CD14-positive monocyte (primary cell): ENCODE data around the gene MEI1. TPM values are rescaled to one million over a fixed set of nuclear protein-coding genes. Genes with fewer than 3 reads are reported as not detected.
"Not testable (repeated sequence)": the region's sequence is repeated elsewhere in the genome, so short reads cannot be mapped to it uniquely, and the experiment has no call there.

Experiments
- DNase-seq, 3 donors: peaks; one replicate each; pipeline ENCODE4 v3.0.0-alpha.2; 2011 to 2022
- H2AFZ ChIP-seq: 2 replicates; pipeline ENCODE4 v1.6.0; 2012; ENCODE audit warnings: mild to moderate bottlenecking, low read depth, low read length, inconsistent platforms; ENCODE audit not compliant: insufficient read depth, poor library complexity, severe bottlenecking
- H3K27ac ChIP-seq, 2 donors: 1 replicate in 1 of 2; 2 replicates in 1 of 2; pipeline ENCODE4 v1.5.1; 2012 to 2013; ENCODE audit warnings: low read length in 2 of 2, control low read depth in 1 of 2, inconsistent platforms in 1 of 2, low read depth in 1 of 2, mild to moderate bottlenecking in 1 of 2
- H3K27me3 ChIP-seq, 2 donors: one replicate each; pipeline versions ENCODE4 v1.6.0 to v1.6.1; 2011 to 2013; ENCODE audit warnings: low read length in 2 of 2; ENCODE audit not compliant: control insufficient read depth in 2 of 2, insufficient read depth in 2 of 2
- H3K36me3 ChIP-seq, 2 donors: replicated peaks in 1 of 2; 1 replicate in 1 of 2; 2 replicates in 1 of 2; pipeline versions ENCODE4 v1.5.1 to v1.6.1; 2012 to 2013; ENCODE audit warnings: low read length in 2 of 2, control low read depth in 1 of 2, inconsistent platforms in 1 of 2, mild to moderate bottlenecking in 1 of 2; ENCODE audit not compliant: insufficient read depth in 2 of 2, control insufficient read depth in 1 of 2
- H3K4me1 ChIP-seq, 2 donors: 1 replicate in 1 of 2; 2 replicates in 1 of 2; pipeline versions ENCODE4 v1.5.1 to v1.6.1; 2012 to 2013; ENCODE audit warnings: low read length in 2 of 2, control low read depth in 1 of 2, inconsistent platforms in 1 of 2, mild to moderate bottlenecking in 1 of 2, moderate library complexity in 1 of 2; ENCODE audit not compliant: insufficient read depth in 2 of 2, control insufficient read depth in 1 of 2
- H3K4me2 ChIP-seq: replicated peaks from 2 replicates; pipeline ENCODE3; 2012; ENCODE audit warnings: low read length, moderate library complexity, mild to moderate bottlenecking; ENCODE audit not compliant: poor library complexity, severe bottlenecking; ENCODE audit errors: extremely low read depth
- H3K4me3 ChIP-seq, 3 experiments: fragments of 200-600 bp in 1 of 3; sonication (generic) in 1 of 3; replicated peaks in 1 of 3; 1 replicate in 2 of 3; 2 replicates in 1 of 3; pipeline ENCODE4 v1.5.1; 2011 to 2013; ENCODE audit warnings: low read length in 3 of 3, mild to moderate bottlenecking in 3 of 3, control low read depth in 2 of 3, low read depth in 2 of 3, inconsistent platforms in 1 of 3, moderate library complexity in 1 of 3
- H3K79me2 ChIP-seq: 2 replicates; pipeline ENCODE4 v1.6.0; 2012; ENCODE audit warnings: mild to moderate bottlenecking, control low read depth, inconsistent platforms, low read length, moderate library complexity; ENCODE audit not compliant: insufficient read depth
- H3K9ac ChIP-seq: 2 replicates; pipeline ENCODE4 v1.6.0; 2017; ENCODE audit warnings: low read length, mild to moderate bottlenecking; ENCODE audit not compliant: insufficient read depth, poor library complexity, severe bottlenecking
- H3K9me3 ChIP-seq, 2 donors: replicated peaks in 1 of 2; 1 replicate in 1 of 2; 2 replicates in 1 of 2; pipeline versions ENCODE4 v1.5.1 to v1.6.1; 2012 to 2013; ENCODE audit warnings: low read length in 2 of 2, control low read depth in 1 of 2; ENCODE audit not compliant: control insufficient read depth in 1 of 2, insufficient read depth in 1 of 2
- H4K20me1 ChIP-seq: 2 replicates; pipeline ENCODE4 v1.6.0; 2012; ENCODE audit warnings: mild to moderate bottlenecking, low read length, control low read depth, moderate library complexity; ENCODE audit not compliant: insufficient read depth
- H3K27ac Mint-ChIP-seq, 7 donors: one replicate each; pipeline ENCODE4 v1.8.0; 2020; ENCODE audit warnings: mild to moderate bottlenecking in 7 of 7, mixed read lengths in 7 of 7, moderate library complexity in 6 of 7, inconsistent platforms in 2 of 7
- H3K27me3 Mint-ChIP-seq, 3 donors: one replicate each; pipeline ENCODE4 v1.8.0; 2021 to 2022; ENCODE audit warnings: low read depth in 3 of 3, mild to moderate bottlenecking in 3 of 3, mixed read lengths in 3 of 3, moderate library complexity in 3 of 3, inconsistent platforms in 1 of 3
- H3K36me3 Mint-ChIP-seq, 2 donors: one replicate each; pipeline ENCODE4 v1.8.0; 2020; ENCODE audit warnings: mixed read lengths in 2 of 2, inconsistent platforms in 1 of 2, mild to moderate bottlenecking in 1 of 2
- H3K4me1 Mint-ChIP-seq: one replicate; pipeline ENCODE4 v1.8.0; 2020; ENCODE audit warnings: mild to moderate bottlenecking, mixed read lengths
- H3K4me3 Mint-ChIP-seq, 2 donors: one replicate each; pipeline ENCODE4 v1.8.0; 2020; ENCODE audit warnings: mild to moderate bottlenecking in 2 of 2, mixed read lengths in 2 of 2, moderate library complexity in 1 of 2
- H3K9me3 Mint-ChIP-seq, 7 donors: one replicate each; pipeline ENCODE4 v1.8.0; 2020 to 2022; ENCODE audit warnings: mixed read lengths in 7 of 7, mild to moderate bottlenecking in 6 of 7, moderate library complexity in 6 of 7, inconsistent platforms in 2 of 7
- WGBS: methylation state at CpG from one replicate; pipeline ENCODE4 v1.1.5; 2013; ENCODE audit warnings: missing lambda C conversion rate; ENCODE audit not compliant: insufficient coverage; 5-methylcytosine and 5-hydroxymethylcytosine counted together
- intact Hi-C, 2 donors: fragments of 100-400 bp; cut with micrococcal nuclease; formaldehyde crosslinking; loops; one replicate each; pipeline versions ENCODE4 v1.15.0 to v1.15.1; 2023
- polyA plus RNA-seq, 3 donors: library from polyadenylated mRNA; depleted of rRNA in 1 of 3; unstranded in 2 of 3; stranded (reverse) in 1 of 3; fragments of 300-500 nt in 2 of 3; fragments of >200 nt in 1 of 3; fragmentation: Illumina TruSeq in 2 of 3; gene quantifications; 1 replicate in 2 of 3; 2 replicates in 1 of 3; pipeline ENCODE4 v1.2.3, GENCODE V29; 2012 to 2021
- TF ChIP-seq, protein P1 (sequence below): fragments of 200-600 bp; IDR thresholded peaks from one replicate; pipeline ENCODE4 v1.8.0; 2022; ENCODE audit warnings: antibody characterized with exemption, mild to moderate bottlenecking

MEI1 gene
- polyA plus RNA-seq, 3 donors, result 12.3 to 40.0 (median 37.0) TPM

DNA sequence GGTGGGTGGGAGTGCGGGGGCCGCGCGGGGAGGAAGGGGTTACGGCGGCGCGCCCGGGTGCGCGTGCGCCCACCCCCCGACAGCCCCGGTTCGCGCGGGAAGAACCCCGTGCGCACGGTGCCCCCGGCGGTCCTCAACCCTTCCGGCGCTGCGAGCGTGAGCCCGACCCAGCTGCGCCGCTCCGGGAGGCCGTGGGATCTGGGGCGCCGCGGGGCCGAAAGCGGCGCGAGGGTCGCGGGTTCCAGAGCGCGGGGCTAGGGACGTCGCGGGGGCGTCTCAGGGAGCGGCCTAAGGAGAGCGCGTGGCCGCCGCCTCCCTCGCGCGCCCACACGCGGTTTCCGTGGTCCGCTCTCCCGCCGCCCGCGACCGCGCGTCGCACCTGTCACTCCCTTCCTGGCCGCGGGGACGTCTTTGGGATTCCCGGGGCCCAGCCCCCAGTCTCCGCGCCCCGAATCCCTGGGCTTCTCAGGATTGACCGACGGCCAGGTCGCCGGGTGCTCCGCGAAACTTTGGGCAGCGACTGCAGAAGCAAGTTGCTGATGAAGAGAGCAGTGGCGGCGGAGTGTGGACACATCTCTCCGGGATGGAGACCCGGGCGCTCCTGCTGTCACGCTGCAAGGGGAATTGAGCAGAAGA, 134.2 kb downstream of the MEI1 start:
- Histone ChIP-seq H3K36me3 (peaks cover 12 to 23% of the 10 kb centered on the region in 2 donors), H4K20me1 (peaks cover 27% of the 10 kb centered on the region), H3K79me2 (peaks cover 48% of the 10 kb centered on the region), H3K9me3 (no peaks in the 10 kb centered on the region), H3K27ac (peak overlapping the region; percentile 95 to 97), H2AFZ (peak overlapping the region; percentile 55), H3K9ac (peak overlapping the region; percentile 93), H3K27me3 (no peaks in the 10 kb centered on the region), H3K4me2 (peak overlapping the region; percentile 81), H3K4me1 (peaks cover 28 to 32% of the 10 kb centered on the region in 2 donors), H3K4me3 (peak overlapping the region; percentile 61 to 87 (median 83))
- peak overlapping the region; percentile 97 for H3K4me3 Mint-ChIP-seq
- intact Hi-C loops, result loop anchor here in 1 of 2 donors (2.0 to 10.0 kb wide), 3 partner anchors 53 to 369 kb away; partner anchors contain the start of genes ACO2 and PHF5A
- peak overlapping the region; percentile 80 to 98 (median 90) for H3K27ac Mint-ChIP-seq
- peaks cover 0 to 3% (median 2%) of the 10 kb centered on the region in 3 donors for H3K27me3 Mint-ChIP-seq
- no peaks in the 10 kb centered on the region for H3K9me3 Mint-ChIP-seq
- peaks cover 36% of the 10 kb centered on the region for H3K4me1 Mint-ChIP-seq
- peaks cover 19 to 32% of the 10 kb centered on the region in 2 donors for H3K36me3 Mint-ChIP-seq
- WGBS, result under 1% methylated on average over 86 of the region's 86 CpGs
- peak; percentile 15 to 29 (median 19) for DNase-seq
- TF ChIP-seq, protein P1, sequence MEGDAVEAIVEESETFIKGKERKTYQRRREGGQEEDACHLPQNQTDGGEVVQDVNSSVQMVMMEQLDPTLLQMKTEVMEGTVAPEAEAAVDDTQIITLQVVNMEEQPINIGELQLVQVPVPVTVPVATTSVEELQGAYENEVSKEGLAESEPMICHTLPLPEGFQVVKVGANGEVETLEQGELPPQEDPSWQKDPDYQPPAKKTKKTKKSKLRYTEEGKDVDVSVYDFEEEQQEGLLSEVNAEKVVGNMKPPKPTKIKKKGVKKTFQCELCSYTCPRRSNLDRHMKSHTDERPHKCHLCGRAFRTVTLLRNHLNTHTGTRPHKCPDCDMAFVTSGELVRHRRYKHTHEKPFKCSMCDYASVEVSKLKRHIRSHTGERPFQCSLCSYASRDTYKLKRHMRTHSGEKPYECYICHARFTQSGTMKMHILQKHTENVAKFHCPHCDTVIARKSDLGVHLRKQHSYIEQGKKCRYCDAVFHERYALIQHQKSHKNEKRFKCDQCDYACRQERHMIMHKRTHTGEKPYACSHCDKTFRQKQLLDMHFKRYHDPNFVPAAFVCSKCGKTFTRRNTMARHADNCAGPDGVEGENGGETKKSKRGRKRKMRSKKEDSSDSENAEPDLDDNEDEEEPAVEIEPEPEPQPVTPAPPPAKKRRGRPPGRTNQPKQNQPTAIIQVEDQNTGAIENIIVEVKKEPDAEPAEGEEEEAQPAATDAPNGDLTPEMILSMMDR, result no peak

GRCh38 chr22:41834005-41834944, 135.0 kb downstream of the MEI1 start:
- H3K36me3 ChIP-seq, result peaks cover 18 to 31% of the 10 kb centered on the region in 2 donors
- DNase-seq, result no peak
- Mint-ChIP-seq H3K9me3 (no peaks in the 10 kb centered on the region), H3K36me3 (peaks cover 27 to 38% of the 10 kb centered on the region in 2 donors), H3K4me1 (peaks cover 41% of the 10 kb centered on the region), H3K27ac (peak overlapping the region; percentile 80 to 98 (median 90)), H3K27me3 (peaks cover 0 to 3% (median 2%) of the 10 kb centered on the region in 3 donors), H3K4me3 (peak overlapping the region; percentile 97)
- peak overlapping the region; percentile 81 for H3K4me2 ChIP-seq
- no peaks in the 10 kb centered on the region for H3K27me3 ChIP-seq
- H3K79me2 ChIP-seq, result peaks cover 56% of the 10 kb centered on the region
- WGBS, result 10% methylated on average over 8 of the region's 14 CpGs
- peaks cover 28 to 32% of the 10 kb centered on the region in 2 donors for H3K4me1 ChIP-seq
- peak overlapping the region; percentile 55 for H2AFZ ChIP-seq
- H3K9me3 ChIP-seq, result no peaks in the 10 kb centered on the region
- H3K4me3 ChIP-seq, result peak overlapping the region; percentile 61 to 87 (median 83)
- intact Hi-C loops, result loop anchor here in 1 of 2 donors (5.0 to 10.0 kb wide), 2 partner anchors 108 to 369 kb away; partner anchors contain the start of genes ACO2 and PHF5A
- TF ChIP-seq, protein P1, result no peak
- peaks cover 35% of the 10 kb centered on the region for H4K20me1 ChIP-seq
- H3K9ac ChIP-seq, result peak overlapping the region; percentile 93
- H3K27ac ChIP-seq, result peak overlapping the region; percentile 49 to 97

GRCh38 chr22:41835462-41835861, 136.2 kb downstream of the MEI1 start:
- not testable (repeated sequence) for H2AFZ ChIP-seq, DNase-seq, H3K4me2 ChIP-seq, H3K27ac Mint-ChIP-seq, H3K27ac ChIP-seq, H3K27me3 ChIP-seq, H3K9me3 Mint-ChIP-seq, H3K9ac ChIP-seq, H3K4me3 Mint-ChIP-seq, H3K9me3 ChIP-seq, H3K4me3 ChIP-seq, H3K27me3 Mint-ChIP-seq
- Mint-ChIP-seq H3K36me3 (peaks cover 32 to 45% of the 10 kb centered on the region in 2 donors), H3K4me1 (peaks cover 40% of the 10 kb centered on the region)
- Histone ChIP-seq H3K79me2 (peaks cover 67% of the 10 kb centered on the region), H3K4me1 (peaks cover 28 to 32% of the 10 kb centered on the region in 2 donors), H3K36me3 (peaks cover 22 to 39% of the 10 kb centered on the region in 2 donors), H4K20me1 (peaks cover 47% of the 10 kb centered on the region)
- 98% methylated on average over 4 of the region's 8 CpGs for WGBS
- intact Hi-C loops, result loop anchor here in 1 of 2 donors (5.0 to 10.0 kb wide), 2 partner anchors 33 to 371 kb away; partner anchors contain the start of genes ACO2, CCDC134 and PHF5A
